ENCODE measurements around the gene ICA1. TPM values are rescaled to one million over a fixed set of nuclear protein-coding genes. Genes with fewer than 3 reads are reported as not detected.
"Not testable (repeated sequence)": the region's sequence is repeated elsewhere in the genome, so short reads cannot be mapped to it uniquely, and the experiment has no call there.

The ICA1 gene
- total and polyA plus RNA-seq, 5 donors, result 36.8 to 98.2 (median 70.3) TPM

- H3K4me3 ChIP-seq (ENCODE audit: low read length); H3K27ac ChIP-seq (ENCODE audit: low read length); H3K4me1 ChIP-seq (ENCODE audit: control insufficient read depth, insufficient read depth, low read length); H3K27me3 ChIP-seq (ENCODE audit: control insufficient read depth, insufficient read depth); intact Hi-C loops (cut with DNase I); DNase-seq; H3K9me3 ChIP-seq (ENCODE audit: control insufficient read depth, low read length); ATAC-seq: not testable (repeated sequence)
- 93% methylated on average over 5 of the region's 5 CpGs for WGBS
These were observed 198.7 kb downstream of the ICA1 start for GRCh38 chr7:8063300-8063699.

Other genes starting within 250 kb of the ICA1 start
- gene NXPH1, start 171.4 kb upstream of the ICA1 start, total RNA-seq, result not detected
- not detected for gene NXPH1, start 171.4 kb upstream of the ICA1 start, polyA plus RNA-seq

Measured in right cardiac atrium (tissue), 5 donors.